ENCODE data around the gene ZIC1.

- TF ChIP-seq CTCF (IDR thresholded peaks at IDR 0.05) (no peak), POLR2A (IDR thresholded peaks at IDR 0.05) (no peak), POLR2AphosphoS5 (IDR thresholded peaks at IDR 0.05) (no peak)
Observed at GRCh38 chr3:147431751-147432150, 22.6 kb downstream of the ZIC1 start.
